A172 (cell line): Measurements from ENCODE around the gene RMND5B. TPM values are rescaled to one million over a fixed set of nuclear protein-coding genes. Genes with fewer than 3 reads are reported as not detected.
"Not testable (repeated sequence)": the region's sequence is repeated elsewhere in the genome, so short reads cannot be mapped to it uniquely, and the experiment has no call there.

Source experiments
- DNase-seq: peaks from one replicate; pipeline ENCODE4 v3.0.0-alpha.2; 2015; ENCODE audit warnings: low spot score
- total RNA-seq: library from RNA; depleted of rRNA; stranded (reverse); fragments of >200 nt; shearing (Covaris generic); gene quantifications from 2 replicates; pipeline ENCODE4 v1.2.3, GENCODE V29; 2014

RMND5B gene
- total RNA-seq, 1 experiment from 2014 or later: 32.0 TPM

- DNase-seq: not testable (repeated sequence)
Measured at GRCh38 chr5:178130234-178130575, 609 bp upstream of the RMND5B start.

DNA sequence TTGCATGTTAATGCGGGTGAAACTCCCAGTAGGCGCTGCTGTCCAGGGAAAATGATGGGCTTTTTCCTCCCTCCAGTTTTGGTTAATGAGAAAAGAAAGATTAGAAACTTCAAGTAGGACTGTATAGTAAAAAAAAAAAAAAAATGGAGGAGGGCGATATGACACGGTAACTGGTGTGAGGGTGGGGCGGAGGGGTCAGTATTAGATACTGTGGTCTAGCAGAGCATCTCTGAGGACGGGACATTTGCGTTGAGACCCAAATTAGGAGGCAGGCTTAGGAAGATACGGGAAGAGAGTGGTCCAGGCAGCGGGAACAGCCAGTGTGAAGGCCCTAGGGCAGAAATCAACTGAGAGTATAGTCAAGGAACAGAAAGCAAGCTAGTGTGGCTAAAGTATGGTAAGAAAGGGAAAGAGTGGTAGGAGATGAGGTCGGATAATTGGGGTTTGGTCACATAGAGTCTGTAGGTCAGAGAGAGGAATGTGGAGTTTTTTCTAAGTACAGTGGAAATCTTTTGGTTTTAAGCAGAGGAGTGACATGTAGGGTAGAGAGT, 707 bp downstream of the RMND5B start:
- no peak for DNase-seq

DNA sequence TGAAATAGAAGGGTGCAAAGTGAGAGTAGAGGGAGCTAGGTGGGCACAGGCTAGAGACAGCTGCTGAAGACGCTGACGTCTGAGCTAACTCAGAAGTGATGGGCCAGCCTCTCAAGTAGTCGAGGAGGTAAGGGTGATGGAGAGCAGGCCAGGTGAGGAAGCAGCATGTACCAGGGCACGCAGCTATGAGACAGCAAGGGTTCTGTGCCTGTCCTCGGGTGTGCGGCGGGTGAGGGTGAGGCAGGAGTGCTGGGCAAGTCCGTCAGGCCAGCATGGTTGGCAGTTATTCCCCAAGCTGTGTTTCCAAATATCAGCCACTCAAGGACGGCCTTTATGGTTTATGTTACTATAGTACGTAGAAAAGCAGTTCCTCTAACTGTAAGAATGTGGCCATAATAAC, 6.2 kb downstream of the RMND5B start:
- DNase-seq: no peak

- no peak for DNase-seq
Measured at GRCh38 chr5:178137991-178138390, 7.2 kb downstream of the RMND5B start.

GRCh38 chr5:178141550-178141949, 10.7 kb downstream of the RMND5B start:
- DNase-seq: no peak

- no peak for DNase-seq
Measured at GRCh38 chr5:178142642-178143041, 11.8 kb downstream of the RMND5B start.

GRCh38 chr5:178143246-178143645, 12.4 kb downstream of the RMND5B start:
- DNase-seq: no peak

- no peak for DNase-seq
Measured at GRCh38 chr5:178143901-178144300, 13.1 kb downstream of the RMND5B start.

GRCh38 chr5:178145965-178146820, 15.4 kb downstream of the RMND5B start:
- DNase-seq: peak; percentile 55

DNA sequence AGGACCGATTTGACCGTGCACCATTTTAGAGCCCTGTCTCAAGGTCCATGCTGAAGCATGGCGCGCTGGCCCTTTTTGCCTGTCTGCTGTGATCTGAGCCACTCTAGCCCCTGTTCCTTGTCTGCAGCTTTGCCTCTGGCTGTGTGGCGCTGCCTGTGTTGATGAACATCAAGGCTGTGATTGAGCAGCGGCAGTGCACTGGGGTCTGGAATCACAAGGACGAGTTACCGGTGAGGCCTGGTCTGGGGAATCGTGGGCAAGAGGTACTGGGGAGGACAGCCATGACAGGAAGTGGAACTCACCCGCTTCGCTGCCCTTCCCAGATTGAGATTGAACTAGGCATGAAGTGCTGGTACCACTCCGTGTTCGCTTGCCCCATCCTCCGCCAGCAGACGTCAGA, 16.6 kb downstream of the RMND5B start:
- no peak for DNase-seq

DNA sequence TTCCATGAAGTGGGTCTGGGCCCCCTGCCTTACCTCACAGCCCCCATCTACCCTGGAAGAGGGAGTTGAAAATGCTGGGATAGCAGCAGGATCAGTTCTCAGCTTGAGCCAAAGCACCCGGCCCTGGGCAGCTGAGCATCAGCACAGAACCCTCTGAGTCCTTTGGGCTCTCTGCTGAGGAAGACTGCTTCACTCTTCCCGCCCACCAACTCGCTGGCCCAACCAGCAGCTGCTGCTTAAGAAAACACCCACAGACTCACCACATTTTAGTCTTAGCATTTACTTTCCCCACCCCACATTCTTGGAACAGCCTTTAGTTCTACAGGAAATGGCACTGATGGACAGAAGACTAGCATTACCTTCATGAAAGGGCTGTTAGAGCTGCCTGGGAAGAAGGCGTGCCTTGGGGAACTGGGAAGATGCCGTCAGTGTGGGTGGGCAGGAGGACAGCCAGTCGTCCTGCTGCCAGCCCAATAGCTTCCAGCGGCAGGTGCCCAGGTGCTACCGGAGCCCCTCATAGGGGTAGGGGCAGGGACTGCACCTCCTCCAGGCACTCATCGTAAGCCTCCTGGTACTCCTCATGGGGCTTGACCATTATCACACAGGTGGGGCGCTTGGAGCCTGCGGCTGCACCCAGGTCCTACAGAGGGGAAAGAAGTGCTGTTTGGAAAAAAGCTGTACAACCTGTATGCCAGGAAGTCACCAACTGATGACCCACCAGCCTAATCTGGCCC, 18.6 kb downstream of the RMND5B start:
- DNase-seq: no peak

DNA sequence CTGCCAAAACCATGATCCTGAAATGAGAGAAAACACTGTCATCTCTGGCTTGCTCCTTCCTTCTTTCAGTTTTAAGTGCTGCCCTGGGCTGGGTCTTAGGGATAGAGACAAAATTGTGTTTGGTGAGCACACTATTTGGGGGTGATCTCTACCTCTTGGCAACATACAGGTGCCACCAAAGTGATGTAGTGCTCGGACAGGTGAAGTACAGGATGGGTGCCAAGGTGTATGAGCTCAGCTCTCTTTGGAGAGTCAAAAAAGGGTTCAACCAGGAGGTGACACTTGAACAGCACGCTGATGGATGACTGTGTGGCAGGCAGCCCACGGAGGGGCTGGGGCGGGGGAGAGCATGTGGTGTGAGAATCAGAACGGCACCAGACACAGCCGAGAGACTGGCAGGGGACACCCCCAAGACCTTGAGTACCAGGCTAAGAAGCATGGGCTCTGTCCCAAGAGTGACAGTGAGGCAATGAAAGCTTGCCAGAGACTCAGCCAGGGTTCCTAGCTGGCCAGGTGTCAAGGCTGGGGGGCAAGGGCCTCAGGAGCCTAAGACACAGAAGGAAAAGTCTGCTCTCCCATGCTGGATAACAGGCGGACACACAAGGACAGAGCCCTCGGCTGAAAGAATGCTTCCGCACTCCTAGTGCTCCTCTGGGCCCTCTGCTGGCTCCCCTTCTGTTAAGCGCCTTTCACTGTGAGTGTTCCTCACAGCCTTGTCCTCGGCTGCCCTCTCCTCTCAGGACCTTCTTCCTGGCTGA, 20.3 kb downstream of the RMND5B start:
- no peak for DNase-seq

- DNase-seq: no peak
Measured at GRCh38 chr5:178152491-178153444, 22.0 kb downstream of the RMND5B start.

GRCh38 chr5:178153530-178154340, 22.9 kb downstream of the RMND5B start, which contains the start of gene NHP2:
Gene NHP2 (minus strand): TSS chr5:178153885. CDS start chr5:178153817, 68 bp downstream.
- peak; percentile 98 for DNase-seq

- no peak for DNase-seq
Measured at GRCh38 chr5:178155065-178155464, 24.3 kb downstream of the RMND5B start.

DNA sequence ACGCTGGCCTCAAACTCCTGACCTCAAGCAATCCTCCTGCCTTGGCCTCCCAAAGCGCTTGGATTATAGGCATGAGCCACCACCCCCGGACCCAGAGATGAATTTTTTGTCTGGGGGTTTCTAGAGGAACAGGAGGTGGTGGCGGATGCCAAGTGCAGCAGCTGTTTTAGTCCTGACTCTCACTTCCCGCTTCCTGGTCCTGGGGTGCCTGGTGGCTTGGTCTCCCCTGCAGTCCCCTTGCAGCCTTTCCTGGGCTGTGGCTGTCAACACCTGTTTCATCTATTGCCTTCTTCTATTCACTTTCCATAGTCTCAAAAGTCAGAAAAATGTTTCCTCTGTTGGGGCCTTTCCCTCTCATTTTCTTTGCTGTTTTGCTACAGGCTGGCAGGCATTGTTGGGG, 29.4 kb downstream of the RMND5B start:
- DNase-seq: no peak

- no peak for DNase-seq
Measured at GRCh38 chr5:178162481-178162880, 31.7 kb downstream of the RMND5B start.

- DNase-seq: peak; percentile 69
Measured at GRCh38 chr5:178163772-178164735, 33.2 kb downstream of the RMND5B start.

GRCh38 chr5:178165581-178165980, 34.8 kb downstream of the RMND5B start:
- DNase-seq: no peak
